Osteocyte (in vitro differentiated cells): ENCODE data around the gene ABI1. TPM values are rescaled to one million over a fixed set of nuclear protein-coding genes. Genes with fewer than 3 reads are reported as not detected.

Experiments used
- DNase-seq: peaks from one replicate; pipeline ENCODE4 v3.0.0; 2021; ENCODE audit warnings: mixed read lengths; ENCODE audit not compliant: unreplicated experiment; ENCODE audit errors: extremely low spot score
- H3K27ac Mint-ChIP-seq: one replicate; pipeline ENCODE4 v1.8.0; 2021; ENCODE audit warnings: mild to moderate bottlenecking, mixed read lengths; ENCODE audit not compliant: unreplicated experiment
- H3K27me3 Mint-ChIP-seq: one replicate; pipeline ENCODE4 v1.8.0; 2021; ENCODE audit warnings: mixed read lengths; ENCODE audit not compliant: unreplicated experiment
- H3K36me3 Mint-ChIP-seq: one replicate; pipeline ENCODE4 v1.8.0; 2021; ENCODE audit warnings: mixed read lengths; ENCODE audit not compliant: unreplicated experiment
- H3K4me1 Mint-ChIP-seq: one replicate; pipeline ENCODE4 v1.8.0; 2021; ENCODE audit warnings: mixed read lengths; ENCODE audit not compliant: unreplicated experiment
- H3K4me3 Mint-ChIP-seq: one replicate; pipeline ENCODE4 v1.8.0; 2021; ENCODE audit warnings: mild to moderate bottlenecking, moderate library complexity, mixed read lengths; ENCODE audit not compliant: unreplicated experiment
- H3K9me3 Mint-ChIP-seq: one replicate; pipeline ENCODE4 v1.8.0; 2021; ENCODE audit warnings: mixed read lengths; ENCODE audit not compliant: unreplicated experiment
- total RNA-seq: library from RNA; stranded (reverse); gene quantifications from 2 replicates; pipeline ENCODE4 v1.2.1, GENCODE V29; 2021
- TF ChIP-seq, protein P1 (sequence below): fragments of 200-600 bp; sonication (generic); IDR thresholded peaks from 2 replicates; pipeline ENCODE4 v1.5.0; 2021; ENCODE audit warnings: antibody characterized with exemption, mild to moderate bottlenecking, moderate library complexity

The ABI1 gene
- total RNA-seq, 1 donor from 2014 or later: 62.2 TPM

DNA sequence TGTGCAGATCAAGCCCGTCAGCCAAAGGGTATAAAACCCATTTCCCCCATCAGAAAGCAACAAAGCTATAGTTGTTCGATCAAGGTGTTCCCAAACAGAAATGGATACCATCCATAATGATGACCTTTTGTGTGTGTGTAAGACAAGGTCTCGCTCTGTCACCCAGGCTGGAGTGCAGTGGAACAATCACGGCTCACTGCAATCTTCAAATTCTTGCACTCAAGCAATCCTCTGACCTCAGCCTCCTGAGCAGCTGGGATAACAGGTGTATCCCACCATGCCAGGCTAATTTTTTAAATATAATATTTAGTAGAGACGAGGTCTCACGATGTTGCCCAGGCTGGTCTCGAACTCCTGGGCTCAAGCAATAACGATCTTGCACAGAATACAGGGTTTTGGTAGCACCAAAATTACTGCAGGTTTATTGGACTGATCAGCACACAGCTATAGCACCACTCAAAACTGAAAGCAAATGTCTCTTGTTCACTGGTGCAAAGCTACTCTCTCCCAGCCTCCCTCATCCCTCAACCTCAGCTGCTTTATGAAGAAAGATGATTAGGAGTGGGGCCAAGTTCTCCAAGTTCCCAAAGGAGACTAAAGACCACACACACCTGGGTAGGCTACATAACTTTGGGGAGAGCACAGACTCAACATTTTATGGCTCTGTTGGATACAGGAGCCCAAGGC, 80.5 kb downstream of the ABI1 start:
- DNase-seq: no peak
- Mint-ChIP-seq H3K4me3 (no peak overlapping the region), H3K27ac (peak overlapping the region; percentile 17), H3K36me3 (no peaks in the 10 kb centered on the region), H3K4me1 (peaks cover 17% of the 10 kb centered on the region), H3K27me3 (no peaks in the 10 kb centered on the region), H3K9me3 (no peaks in the 10 kb centered on the region)
- TF ChIP-seq, protein P1, sequence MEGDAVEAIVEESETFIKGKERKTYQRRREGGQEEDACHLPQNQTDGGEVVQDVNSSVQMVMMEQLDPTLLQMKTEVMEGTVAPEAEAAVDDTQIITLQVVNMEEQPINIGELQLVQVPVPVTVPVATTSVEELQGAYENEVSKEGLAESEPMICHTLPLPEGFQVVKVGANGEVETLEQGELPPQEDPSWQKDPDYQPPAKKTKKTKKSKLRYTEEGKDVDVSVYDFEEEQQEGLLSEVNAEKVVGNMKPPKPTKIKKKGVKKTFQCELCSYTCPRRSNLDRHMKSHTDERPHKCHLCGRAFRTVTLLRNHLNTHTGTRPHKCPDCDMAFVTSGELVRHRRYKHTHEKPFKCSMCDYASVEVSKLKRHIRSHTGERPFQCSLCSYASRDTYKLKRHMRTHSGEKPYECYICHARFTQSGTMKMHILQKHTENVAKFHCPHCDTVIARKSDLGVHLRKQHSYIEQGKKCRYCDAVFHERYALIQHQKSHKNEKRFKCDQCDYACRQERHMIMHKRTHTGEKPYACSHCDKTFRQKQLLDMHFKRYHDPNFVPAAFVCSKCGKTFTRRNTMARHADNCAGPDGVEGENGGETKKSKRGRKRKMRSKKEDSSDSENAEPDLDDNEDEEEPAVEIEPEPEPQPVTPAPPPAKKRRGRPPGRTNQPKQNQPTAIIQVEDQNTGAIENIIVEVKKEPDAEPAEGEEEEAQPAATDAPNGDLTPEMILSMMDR: no peak

DNA sequence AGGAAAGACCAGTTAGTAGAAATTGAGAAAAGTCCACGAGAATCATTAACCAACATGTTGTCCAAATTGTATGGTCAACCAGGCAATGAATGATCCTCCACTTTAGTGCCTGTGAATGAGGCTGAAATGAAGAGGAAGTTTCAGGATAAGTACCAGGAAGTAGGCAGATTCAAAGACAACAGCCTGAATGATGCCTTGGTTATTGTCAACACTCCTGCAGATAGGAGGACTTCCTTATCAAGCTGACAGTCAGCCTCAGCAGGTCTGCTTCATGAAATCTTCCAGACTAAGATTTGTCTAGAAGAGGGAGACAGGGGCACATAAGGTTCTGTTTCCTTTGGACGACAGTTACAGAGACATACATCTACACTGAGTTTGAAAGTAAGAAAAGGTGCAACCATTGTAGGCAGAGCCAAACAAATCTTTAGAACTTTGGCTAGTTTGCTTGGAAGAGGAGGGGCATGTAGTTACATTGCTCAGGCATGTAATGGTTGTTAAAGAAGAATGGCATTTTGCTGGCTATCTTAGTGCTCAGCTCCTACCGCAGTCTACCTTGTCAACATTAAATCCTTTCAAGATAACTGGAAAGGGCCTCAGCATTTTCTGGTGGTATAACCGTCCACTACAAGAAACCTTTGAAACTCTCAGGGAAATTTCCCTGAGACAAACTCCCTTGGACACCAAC, 81.4 kb downstream of the ABI1 start:
- Mint-ChIP-seq H3K36me3 (no peaks in the 10 kb centered on the region), H3K27me3 (no peaks in the 10 kb centered on the region), H3K9me3 (no peaks in the 10 kb centered on the region), H3K4me1 (peaks cover 17% of the 10 kb centered on the region), H3K27ac (no peak overlapping the region), H3K4me3 (no peak overlapping the region)
- TF ChIP-seq, protein P1: no peak
- DNase-seq: no peak

DNA sequence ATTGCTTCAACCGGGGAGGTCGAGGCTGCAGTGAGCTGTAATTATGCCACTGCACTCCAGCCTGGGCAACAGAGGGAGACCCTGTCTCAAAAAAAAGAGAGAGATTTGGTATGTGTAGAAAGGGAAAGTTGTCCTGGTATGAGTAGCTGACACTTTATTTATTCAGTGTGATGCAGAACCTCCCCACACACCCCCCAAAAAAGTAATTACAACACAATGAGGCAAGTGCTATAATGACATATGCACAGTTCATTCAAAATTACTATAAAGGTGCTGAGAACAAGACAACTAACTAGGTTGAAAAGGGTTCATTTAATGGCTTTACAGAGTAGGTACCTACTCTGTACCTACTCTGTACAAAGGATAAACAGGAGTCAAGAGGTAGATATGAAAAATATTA, 83.1 kb downstream of the ABI1 start:
- H3K4me3 Mint-ChIP-seq: no peak overlapping the region
- H3K4me1 Mint-ChIP-seq: peaks cover 17% of the 10 kb centered on the region
- DNase-seq: no peak
- no peaks in the 10 kb centered on the region for H3K36me3 Mint-ChIP-seq
- H3K27me3 Mint-ChIP-seq: no peaks in the 10 kb centered on the region
- no peaks in the 10 kb centered on the region for H3K9me3 Mint-ChIP-seq
- H3K27ac Mint-ChIP-seq: no peak overlapping the region
- TF ChIP-seq, protein P1: no peak

DNA sequence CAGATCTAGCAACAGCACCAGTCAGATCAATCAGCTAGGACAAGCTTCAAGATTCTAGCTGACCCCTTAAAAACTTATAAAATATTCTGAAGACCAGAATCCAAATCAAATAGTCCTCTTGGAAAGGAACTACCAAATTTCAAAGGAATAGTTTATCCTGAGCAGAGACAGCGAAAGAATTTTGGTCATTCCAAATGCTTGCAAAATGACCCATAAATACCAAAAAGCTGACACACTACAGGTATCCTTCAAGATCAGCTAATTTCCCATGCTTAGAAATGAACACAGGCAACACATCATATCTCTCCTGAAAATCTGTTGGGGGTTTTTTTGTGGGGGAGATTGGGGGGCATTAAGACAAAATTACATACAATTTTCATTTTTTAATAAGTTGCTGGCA, 84.5 kb downstream of the ABI1 start:
- H3K4me3 Mint-ChIP-seq: no peak overlapping the region
- no peak for DNase-seq
- no peaks in the 10 kb centered on the region for H3K27me3 Mint-ChIP-seq
- no peaks in the 10 kb centered on the region for H3K36me3 Mint-ChIP-seq
- H3K4me1 Mint-ChIP-seq: peaks cover 9% of the 10 kb centered on the region
- no peak overlapping the region for H3K27ac Mint-ChIP-seq
- no peaks in the 10 kb centered on the region for H3K9me3 Mint-ChIP-seq
- TF ChIP-seq, protein P1: no peak

DNA sequence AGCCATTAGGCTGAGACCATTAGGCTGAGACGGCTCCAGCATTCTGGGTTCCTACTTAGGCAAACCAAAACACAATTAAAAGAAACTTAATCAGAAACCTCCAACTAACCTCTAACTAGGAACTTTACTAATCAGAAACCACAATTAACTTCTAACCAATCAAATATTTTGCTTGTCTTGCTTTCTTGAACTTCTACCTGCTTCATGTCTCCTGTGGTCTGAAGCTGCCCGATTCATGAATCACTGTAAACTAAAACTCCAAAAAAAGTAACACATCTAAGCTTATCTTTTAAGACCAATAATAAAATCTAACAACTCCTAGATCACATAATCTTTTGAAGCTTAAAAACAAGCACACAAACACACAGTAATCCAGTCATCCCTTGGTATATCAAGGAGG, 87.1 kb downstream of the ABI1 start:
- Mint-ChIP-seq H3K4me3 (no peak overlapping the region), H3K36me3 (peaks cover under 1% of the 10 kb centered on the region), H3K27me3 (no peaks in the 10 kb centered on the region), H3K4me1 (peaks cover 11% of the 10 kb centered on the region), H3K27ac (no peak overlapping the region), H3K9me3 (no peaks in the 10 kb centered on the region)
- DNase-seq: no peak
- TF ChIP-seq, protein P1: no peak
